ENCODE measurements around the gene SGTB.
"Not testable (repeated sequence)": the region's sequence is repeated elsewhere in the genome, so short reads cannot be mapped to it uniquely, and the experiment has no call there.

The SGTB gene

DNA sequence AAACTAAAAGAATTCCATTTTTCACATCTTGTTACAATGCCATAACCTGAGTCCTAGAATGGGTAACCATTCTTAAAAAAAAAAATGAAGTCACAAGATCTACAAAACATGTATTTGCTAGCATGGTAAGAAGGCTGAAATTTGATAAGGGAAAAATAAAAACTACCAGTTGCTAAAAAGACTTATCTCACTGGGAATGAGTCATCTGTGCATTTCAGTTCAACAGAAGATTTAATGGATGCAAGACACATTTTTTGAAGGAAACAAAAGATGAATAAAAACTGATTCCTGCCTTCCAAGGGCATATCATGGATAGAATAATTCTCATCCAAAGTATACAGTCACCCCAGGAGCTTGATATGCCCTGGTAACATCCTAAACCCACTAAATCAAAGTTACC is 47.2 kb downstream of the SGTB start:
- in situ Hi-C loops (cut with MboI; ENCODE audit: low sequenced_read_pairs), result no loop called here

GRCh38 chr5:65672796-65673195 is 49.1 kb downstream of the SGTB start:
- in situ Hi-C loops (cut with MboI; ENCODE audit: low sequenced_read_pairs), result no loop called here

DNA sequence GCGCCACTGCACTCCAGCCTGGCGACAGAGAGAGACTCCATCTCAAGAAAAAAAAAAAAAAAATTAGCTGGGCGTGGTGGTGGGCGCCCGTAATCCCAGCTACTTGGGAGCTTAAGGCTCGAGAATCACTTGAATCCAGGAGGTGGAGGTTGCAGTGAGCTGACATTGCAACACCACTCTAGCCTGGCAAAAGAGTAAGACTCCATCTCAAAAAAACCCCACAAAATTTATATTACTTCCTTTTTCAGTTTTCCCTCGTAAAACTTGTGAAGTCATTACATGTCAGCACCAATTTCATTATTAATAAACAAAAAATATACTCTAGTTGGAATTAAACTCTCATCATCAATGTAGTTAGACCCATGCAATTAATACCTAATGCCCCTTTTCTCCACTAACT is 53.2 kb downstream of the SGTB start:
- in situ Hi-C loops (cut with MboI; ENCODE audit: low sequenced_read_pairs), result no loop called here

DNA sequence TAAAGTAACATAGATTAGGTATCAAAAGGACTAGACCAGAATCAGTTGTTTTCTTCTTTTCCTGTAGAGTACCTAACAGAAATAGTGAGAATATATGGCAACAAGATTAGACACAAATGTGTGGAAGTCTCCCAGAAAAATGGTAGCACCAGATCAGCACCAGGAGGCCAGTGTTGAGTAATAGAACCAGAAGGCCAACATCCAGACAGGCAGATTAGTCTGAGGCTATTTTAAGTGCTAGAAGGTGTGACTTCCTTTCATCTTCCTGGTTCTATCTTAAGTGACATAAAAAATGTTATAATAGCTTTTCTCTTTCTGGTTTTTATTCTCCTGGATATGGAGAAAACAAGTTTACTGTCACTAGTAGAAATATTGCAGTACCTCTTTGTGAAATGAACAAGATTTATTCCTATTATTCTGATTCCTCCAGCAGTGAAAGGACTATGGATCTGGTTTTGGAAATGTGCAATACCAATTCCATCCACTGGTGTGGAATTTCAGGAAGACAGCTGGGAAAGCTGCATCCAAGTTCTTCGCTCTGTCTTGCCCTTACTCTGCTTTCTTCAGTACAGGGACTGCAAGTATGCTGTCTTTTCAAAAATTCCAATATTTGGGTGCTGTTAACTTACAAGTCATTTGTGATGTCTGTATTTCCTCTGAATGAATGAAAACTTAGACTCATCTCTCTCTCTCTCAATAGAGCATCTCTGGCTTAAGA is 57.9 kb downstream of the SGTB start:
- in situ Hi-C loops (cut with MboI; ENCODE audit: low sequenced_read_pairs), result no loop called here

- in situ Hi-C loops (cut with MboI; ENCODE audit: low sequenced_read_pairs), result no loop called here
Observed at GRCh38 chr5:65654713-65655112, 67.2 kb downstream of the SGTB start.

GRCh38 chr5:65651144-65651543 is 70.8 kb downstream of the SGTB start:
- in situ Hi-C loops (cut with MboI; ENCODE audit: low sequenced_read_pairs), result no loop called here

DNA sequence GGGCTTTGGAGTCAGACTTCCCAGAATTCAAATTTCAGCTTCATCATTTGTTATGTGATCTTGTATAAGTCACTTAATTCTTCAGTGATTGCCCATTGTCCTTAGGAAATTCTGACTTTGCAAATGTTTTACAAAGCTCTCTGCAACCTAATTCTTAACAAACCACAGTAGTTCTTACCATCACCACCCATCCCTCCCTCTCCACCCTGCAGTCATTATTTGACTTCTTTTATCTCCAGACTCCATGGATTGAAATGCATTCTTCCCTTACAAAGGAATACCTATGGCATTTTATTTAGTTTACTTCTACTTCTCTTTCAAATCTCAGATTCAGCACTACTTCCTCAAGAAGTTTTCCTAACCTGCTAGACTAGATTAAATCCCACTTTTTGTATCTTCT is 74.0 kb downstream of the SGTB start:
- in situ Hi-C loops (cut with MboI; ENCODE audit: low sequenced_read_pairs), result no loop called here

GRCh38 chr5:65646938-65647337 is 75.0 kb downstream of the SGTB start:
- in situ Hi-C loops (cut with MboI; ENCODE audit: low sequenced_read_pairs), result no loop called here

DNA sequence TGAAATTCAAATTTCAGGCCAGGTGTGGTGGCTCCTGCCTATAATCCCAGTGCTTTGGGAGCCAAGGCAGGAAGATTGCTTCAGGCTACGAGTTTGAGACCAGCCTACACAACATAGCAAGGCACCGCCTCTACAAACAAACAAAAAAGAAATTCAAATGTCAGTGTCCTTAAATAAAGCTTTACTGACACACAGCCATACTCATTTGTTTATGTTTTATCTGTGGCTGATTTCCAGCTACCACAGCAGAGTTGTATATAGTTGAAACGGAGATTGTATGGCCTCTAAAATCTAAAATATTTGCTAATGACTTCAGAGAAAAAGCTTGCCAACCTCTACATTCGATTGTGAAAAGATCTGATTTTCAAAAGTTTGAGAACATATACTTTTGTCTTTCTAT is 81.7 kb downstream of the SGTB start:
- in situ Hi-C loops (cut with MboI; ENCODE audit: low sequenced_read_pairs), result no loop called here

GRCh38 chr5:65630981-65631380 is 90.9 kb downstream of the SGTB start:
- in situ Hi-C loops (cut with MboI; ENCODE audit: low sequenced_read_pairs), result no loop called here

- in situ Hi-C loops (cut with MboI; ENCODE audit: low sequenced_read_pairs), result no loop called here
Observed at GRCh38 chr5:65625743-65626142, 96.2 kb downstream of the SGTB start.

DNA sequence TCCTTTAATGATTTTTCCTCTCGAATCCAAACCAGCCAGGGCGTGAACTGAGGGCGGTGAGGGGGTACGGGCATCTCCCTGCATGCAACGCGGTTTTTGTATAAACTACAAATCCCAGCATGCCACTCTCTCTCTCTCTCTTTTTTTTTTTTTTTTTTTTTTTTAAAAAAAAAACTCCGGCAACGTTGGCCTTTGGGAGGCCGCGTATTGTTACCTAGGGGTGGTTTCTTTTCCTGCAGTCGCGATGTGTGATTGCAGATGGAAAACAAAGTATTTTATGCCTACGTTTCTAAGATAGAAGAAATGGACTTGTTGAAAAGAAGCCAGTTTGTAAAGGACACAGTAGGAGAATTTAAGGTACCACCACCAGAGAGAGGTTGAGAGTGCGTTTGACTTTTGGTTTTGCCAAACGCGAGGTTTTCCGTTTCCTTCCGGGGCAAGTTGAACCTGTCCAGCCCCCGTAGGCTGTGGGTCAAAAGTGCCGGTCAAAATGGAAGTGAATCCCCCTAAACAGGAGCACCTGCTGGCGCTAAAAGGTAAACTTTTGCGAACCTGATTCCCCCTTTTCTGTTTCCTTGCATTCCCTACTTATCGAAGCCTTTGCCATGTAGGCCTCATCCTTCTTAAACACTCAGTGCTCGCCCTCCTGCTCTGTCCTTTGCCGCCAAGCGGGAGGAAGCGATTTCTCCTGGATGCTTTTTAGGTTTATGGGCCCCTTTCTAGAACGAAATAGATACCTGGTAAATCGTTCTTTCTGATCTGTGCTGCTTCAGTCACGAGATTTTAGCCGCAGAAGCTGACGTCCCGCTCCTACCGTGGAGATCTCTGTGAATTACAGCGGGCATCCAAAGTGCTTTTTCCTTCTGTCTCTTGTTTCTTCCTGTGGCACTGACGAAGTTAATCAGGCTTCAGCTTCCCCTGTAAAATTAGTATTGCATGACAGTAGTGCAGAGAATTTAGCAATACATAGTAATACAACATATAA is 97.0 kb downstream of the SGTB start, which contains the start of the genes SHLD3 and TRAPPC13:
Gene SHLD3, plus strand, starts transcription at position 457 of the 985 bp plus-strand sequence. CDS start 4,561 bp downstream, outside the sequence.
Gene TRAPPC13, plus strand, starts transcription at position 457 of the 985 bp plus-strand sequence. Its CDS starts 34 bp downstream, at position 491.
- in situ Hi-C loops (cut with MboI; ENCODE audit: low sequenced_read_pairs), result no loop called here

- in situ Hi-C loops (cut with MboI; ENCODE audit: low sequenced_read_pairs), result no loop called here
Observed at GRCh38 chr5:65624025-65624570, 97.8 kb downstream of the SGTB start, which contains the start of gene TRIM23. TSS of gene TRIM23 (minus strand) at chr5:65624333. CDS start at chr5:65624274, 59 bp downstream.

DNA sequence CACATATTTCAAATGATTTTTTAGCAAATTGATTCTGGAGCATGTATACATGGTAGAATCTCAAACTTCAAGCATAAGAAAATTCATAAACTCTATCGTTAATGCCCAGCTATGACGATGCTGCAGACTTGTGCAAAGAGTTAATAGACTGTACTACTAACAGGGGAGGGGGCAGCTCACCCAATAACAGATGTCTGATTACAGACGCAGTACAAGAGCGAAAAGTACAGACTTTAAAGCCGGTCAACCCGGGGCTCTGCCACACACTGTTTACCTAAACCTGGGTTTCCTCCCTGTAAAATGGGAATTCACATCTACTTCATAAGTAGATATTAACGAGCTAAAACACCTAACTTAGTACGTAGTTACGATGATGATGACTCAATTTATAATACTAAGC is 98.4 kb downstream of the SGTB start:
- in situ Hi-C loops (cut with MboI; ENCODE audit: low sequenced_read_pairs), result no loop called here

DNA sequence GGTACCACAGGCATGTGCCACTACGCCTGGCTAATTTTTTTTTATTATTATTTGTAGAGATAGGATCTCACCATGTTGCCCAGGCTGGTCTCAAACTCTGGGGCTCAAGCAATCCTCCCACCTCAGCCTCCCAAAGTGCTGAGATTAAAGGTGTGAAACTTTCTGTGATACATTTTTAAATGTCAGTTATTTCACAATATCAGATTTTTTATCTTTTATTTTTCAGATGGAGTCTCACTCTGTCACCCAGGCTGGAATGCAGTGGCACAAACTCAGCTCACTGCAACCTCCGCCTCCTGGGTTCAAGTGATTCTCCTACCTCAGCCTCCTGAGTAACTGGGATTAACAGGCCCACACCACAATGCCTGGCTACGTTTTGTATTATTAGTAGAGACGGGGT is 99.9 kb downstream of the SGTB start:
- in situ Hi-C loops (cut with MboI; ENCODE audit: low sequenced_read_pairs), result not testable (repeated sequence)

GRCh38 chr5:65620021-65620420 is 101.9 kb downstream of the SGTB start:
- in situ Hi-C loops (cut with MboI; ENCODE audit: low sequenced_read_pairs), result no loop called here

All from HL-60/S4 treated with retinoic acid at 250 ng/mL for 4 days and 3 days (cell line).